Transverse colon (tissue), 4 donors: Measurements from ENCODE around the gene IFITM10. TPM values are rescaled to one million over a fixed set of nuclear protein-coding genes. Genes with fewer than 3 reads are reported as not detected.

ENCODE experiments used
- DNase-seq: peaks from one replicate; pipeline ENCODE4 v3.0.0-alpha.2; 2019
- H3K27ac ChIP-seq, 4 donors: fragments of 200-600 bp; sonication (generic); 2 replicates each; pipeline ENCODE4 v1.5.1; 2016 to 2018; ENCODE audit warnings: inconsistent platforms in 4 of 4
- H3K27me3 ChIP-seq: fragments of 200-600 bp; sonication (generic); 2 replicates; pipeline ENCODE4 v1.5.1; 2017; ENCODE audit warnings: inconsistent platforms
- H3K36me3 ChIP-seq, 4 donors: fragments of 200-600 bp; sonication (generic); 2 replicates each; pipeline ENCODE4 v1.5.1; 2017 to 2019; ENCODE audit warnings: inconsistent platforms in 4 of 4
- H3K4me1 ChIP-seq, 4 donors: fragments of 200-600 bp; sonication (generic); 2 replicates each; pipeline ENCODE4 v1.5.1; 2017 to 2020; ENCODE audit warnings: inconsistent platforms in 4 of 4
- H3K4me3 ChIP-seq, 4 donors: fragments of 200-600 bp; sonication (generic); 1 replicate in 1 of 4; 2 replicates in 3 of 4; pipeline versions ENCODE4 v1.5.1 to v1.6.1; 2017 to 2019; ENCODE audit warnings: inconsistent platforms in 4 of 4
- H3K9me3 ChIP-seq, 2 donors: fragments of 200-600 bp; sonication (generic); 2 replicates each; pipeline ENCODE4 v1.5.1; 2017 to 2019; ENCODE audit warnings: inconsistent platforms in 2 of 2
- CTCF ChIP-seq, 5 experiments: fragments of 200-600 bp in 3 of 5; fragments of 450-650 bp in 2 of 5; sonication (generic) in 3 of 5; IDR thresholded peaks; 1 replicate in 2 of 5; 2 replicates in 3 of 5; pipeline ENCODE4 v1.5.1; 2016 to 2017; ENCODE audit warnings: antibody characterized with exemption in 5 of 5, inconsistent platforms in 3 of 5, mild to moderate bottlenecking in 2 of 5, moderate library complexity in 1 of 5
- EP300 ChIP-seq: sonication (generic); formaldehyde crosslinking; IDR thresholded peaks from one replicate; pipeline ENCODE4 v1.6.1; 2017; ENCODE audit warnings: antibody characterized with exemption, low read depth
- POLR2A ChIP-seq: fragments of 450-650 bp; IDR thresholded peaks from one replicate; pipeline ENCODE4 v1.6.1; 2016; ENCODE audit warnings: antibody characterized with exemption, mild to moderate bottlenecking, moderate library complexity
- POLR2AphosphoS5 ChIP-seq, 3 donors: sonication (generic); formaldehyde crosslinking; IDR thresholded peaks; one replicate each; pipeline ENCODE4 v1.6.1; 2016; ENCODE audit warnings: antibody characterized with exemption in 3 of 3
- whole genome bisulfite sequencing, 2 donors: methylation state at CpG; one replicate each; pipeline ENCODE4 v1.1.5; 2018; ENCODE audit warnings: low coverage in 1 of 2; 5-methylcytosine and 5-hydroxymethylcytosine counted together
- in situ Hi-C, 4 donors: fragments of 200-750 bp; cut with MboI; loops; one replicate each; pipeline versions ENCODE4 v1.15.0 to v1.15.1; 2017; ENCODE audit warnings: low sequenced_read_pairs in 3 of 4, low pct_ligation_motif_present in 1 of 4, low pct_unique_long_range_greater_than_20kb in 1 of 4
- intact Hi-C: fragments of 100-400 bp; cut with DNase I; formaldehyde crosslinking; loops from one replicate; pipeline ENCODE4 v1.15.1; 2023; ENCODE audit warnings: low total_unique reads
- total RNA-seq, 4 donors: library from RNA; depleted of rRNA; stranded (reverse); fragments of >200 nt; gene quantifications; one replicate each; pipeline ENCODE4 v1.1.0, GENCODE V29; 2016

Gene IFITM10
- total RNA-seq, 4 donors from 2014 or later = 0.68 to 13.5 (median 1.3) TPM

- Histone ChIP-seq H3K4me1 (no peaks in the 10 kb centered on the region), H3K27ac (no peak overlapping the region), H3K27me3 (peaks cover 81% of the 10 kb centered on the region), H3K36me3 (no peaks in the 10 kb centered on the region), H3K9me3 (peaks cover 0 to 3% of the 10 kb centered on the region in 2 donors), H3K4me3 (no peak overlapping the region)
- WGBS, 2 donors = 36 to 38% methylated on average over 2 to 13 of the region's 13 CpGs
- no peak for TF ChIP-seq EP300
- TF ChIP-seq POLR2AphosphoS5 (IDR thresholded peaks at IDR 0.05) = no peak
- no peak for TF ChIP-seq CTCF (IDR thresholded peaks at IDR 0.05)
- no peak for TF ChIP-seq POLR2A
- intact Hi-C loops = no loop called here
- no peak for DNase-seq
- in situ Hi-C loops = no loop called here
Measured at GRCh38 chr11:1732418-1733008, 17.9 kb downstream of the IFITM10 start.

- TF ChIP-seq CTCF (IDR thresholded peaks at IDR 0.05) (no peak), EP300 (no peak), POLR2AphosphoS5 (IDR thresholded peaks at IDR 0.05) (no peak), POLR2A (no peak)
- 80 to 82% methylated on average over 1 to 5 of the region's 5 CpGs for WGBS, 2 donors
- intact Hi-C loops = no loop called here
- DNase-seq = no peak
- in situ Hi-C loops = no loop called here
- Histone ChIP-seq H3K27me3 (peaks cover 80% of the 10 kb centered on the region), H3K4me3 (no peak overlapping the region), H3K4me1 (no peaks in the 10 kb centered on the region), H3K36me3 (no peaks in the 10 kb centered on the region), H3K27ac (no peak overlapping the region), H3K9me3 (no peaks in the 10 kb centered on the region)
Measured at GRCh38 chr11:1731451-1732059, 18.8 kb downstream of the IFITM10 start.

- Histone ChIP-seq H3K27me3 (peaks cover 80% of the 10 kb centered on the region), H3K4me3 (no peak overlapping the region), H3K27ac (no peak overlapping the region), H3K4me1 (no peaks in the 10 kb centered on the region), H3K36me3 (no peaks in the 10 kb centered on the region), H3K9me3 (no peaks in the 10 kb centered on the region)
- in situ Hi-C loops = no loop called here
- DNase-seq = no peak
- 44 to 61% methylated on average over 7 to 11 of the region's 11 CpGs for WGBS, 2 donors
- TF ChIP-seq EP300 (no peak), CTCF (IDR thresholded peaks at IDR 0.05) (no peak), POLR2A (no peak), POLR2AphosphoS5 (IDR thresholded peaks at IDR 0.05) (no peak)
- intact Hi-C loops = no loop called here
Measured at GRCh38 chr11:1730059-1730629, 20.3 kb downstream of the IFITM10 start.

GRCh38 chr11:1729692-1730011 lies 20.7 kb downstream of the IFITM10 start:
- H3K36me3 ChIP-seq = no peaks in the 10 kb centered on the region
- peaks cover 80% of the 10 kb centered on the region for H3K27me3 ChIP-seq
- 45 to 53% methylated on average over 5 to 9 of the region's 9 CpGs for WGBS, 2 donors
- no peak overlapping the region for H3K4me3 ChIP-seq
- H3K9me3 ChIP-seq = no peaks in the 10 kb centered on the region
- TF ChIP-seq EP300 (no peak), CTCF (IDR thresholded peaks at IDR 0.05) (no peak), POLR2AphosphoS5 (IDR thresholded peaks at IDR 0.05) (no peak), POLR2A (no peak)
- no peaks in the 10 kb centered on the region for H3K4me1 ChIP-seq
- intact Hi-C loops = no loop called here
- no peak overlapping the region for H3K27ac ChIP-seq
- in situ Hi-C loops = no loop called here
- DNase-seq = no peak
